CD4-positive, alpha-beta T cell treated with Interleukin-1 beta for 1 hour (primary cell): ENCODE results near the gene CD248.

ENCODE experiments used
- DNase-seq, 2 donors: peaks; one replicate each; pipeline ENCODE4 v3.0.0-alpha.2; 2020 to 2022

Gene CD248

GRCh38 chr11:66339686-66340483, 23.0 kb upstream of the CD248 start:
- no peak for DNase-seq

GRCh38 chr11:66339162-66339675, 22.4 kb upstream of the CD248 start:
- DNase-seq = no peak

GRCh38 chr11:66338276-66339161, 21.7 kb upstream of the CD248 start:
- DNase-seq = no peak

DNA sequence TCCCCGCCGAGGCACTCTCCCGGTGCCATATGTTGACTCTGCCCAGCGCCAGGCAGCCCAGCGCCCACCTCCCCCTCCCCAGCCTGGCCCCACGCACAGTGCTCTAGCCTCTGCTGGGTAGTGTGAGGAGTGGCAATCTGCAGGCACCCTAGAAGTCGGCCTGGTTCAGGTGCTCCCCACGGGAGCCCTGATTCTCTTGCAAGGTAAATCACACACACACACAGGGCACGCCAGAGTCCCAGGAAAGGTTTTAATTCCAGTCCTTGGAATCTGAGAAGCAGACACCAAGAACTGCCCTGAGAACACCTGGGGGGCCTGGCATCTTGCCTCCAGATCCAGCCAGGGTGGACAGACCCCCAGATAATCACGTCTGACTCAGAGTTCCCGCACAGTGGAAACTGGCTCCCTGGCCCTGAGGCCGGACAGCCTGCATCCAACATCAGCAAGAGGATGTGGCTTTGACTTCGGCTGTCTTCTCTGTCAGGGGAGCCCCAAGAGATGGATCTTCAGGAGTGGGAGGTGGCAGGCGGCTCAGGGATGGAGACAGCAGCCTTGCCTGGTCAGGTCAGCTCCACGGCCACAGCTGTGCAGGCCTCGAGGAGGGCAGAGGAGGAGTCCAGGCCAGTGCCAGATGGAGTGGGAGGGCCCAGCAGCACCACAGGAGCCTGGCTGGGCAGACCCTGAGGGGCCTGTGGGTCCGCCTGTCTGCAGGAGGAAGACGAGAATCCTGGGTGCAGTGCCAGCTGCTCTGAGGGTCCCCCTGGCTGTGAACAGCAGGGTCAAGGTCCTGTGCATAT, 20.5 kb upstream of the CD248 start:
- DNase-seq = no peak

DNA sequence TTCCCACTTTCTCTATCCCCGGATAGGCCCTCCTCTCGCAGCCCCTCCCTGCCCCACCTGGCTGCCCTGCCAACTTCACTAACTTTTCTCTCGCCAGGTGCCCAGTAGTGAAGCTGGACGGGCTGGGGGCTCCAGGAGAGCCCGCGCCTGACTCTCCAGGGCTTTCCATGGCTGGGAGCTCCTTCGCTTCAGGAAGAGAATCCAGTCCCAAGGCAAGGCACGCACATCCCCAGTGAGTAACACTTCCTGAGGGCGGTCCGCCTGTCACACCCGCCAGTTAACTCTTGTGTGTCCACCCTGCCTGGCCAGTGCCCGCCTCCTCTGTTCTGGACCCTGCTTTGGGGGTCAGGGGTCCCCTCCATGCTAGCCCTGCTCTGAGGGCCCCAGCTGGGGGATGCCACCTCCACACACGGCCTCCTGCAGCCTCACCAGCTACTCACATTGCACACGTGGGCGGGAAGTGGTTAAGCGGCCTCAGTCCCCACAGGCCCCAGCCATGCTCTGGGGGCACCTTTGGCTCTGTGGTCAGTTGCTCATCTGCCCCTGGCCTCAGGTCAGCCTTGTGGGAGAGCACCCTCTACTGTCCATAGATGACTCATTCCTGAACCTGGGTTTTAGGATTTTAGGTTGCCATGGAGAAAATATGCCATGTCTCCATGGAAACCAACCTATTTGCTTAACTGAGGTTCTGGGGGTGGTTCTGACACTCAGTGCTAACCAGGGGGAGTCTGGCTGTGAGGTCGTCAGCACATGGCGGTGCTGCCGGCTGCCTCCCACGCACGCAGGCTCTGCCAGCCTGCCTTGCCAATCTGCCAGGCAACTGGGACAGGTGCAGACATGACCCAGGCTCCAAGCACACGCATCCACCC, 19.6 kb upstream of the CD248 start, which contains the start of gene RIN1:
Gene RIN1 (minus strand): TSS at position 201 of the 869 bp plus-strand sequence. CDS start 32 bp downstream, at position 169.
- DNase-seq = peak; percentile 54 to 71

GRCh38 chr11:66335531-66336233, 18.8 kb upstream of the CD248 start:
- no peak for DNase-seq

DNA sequence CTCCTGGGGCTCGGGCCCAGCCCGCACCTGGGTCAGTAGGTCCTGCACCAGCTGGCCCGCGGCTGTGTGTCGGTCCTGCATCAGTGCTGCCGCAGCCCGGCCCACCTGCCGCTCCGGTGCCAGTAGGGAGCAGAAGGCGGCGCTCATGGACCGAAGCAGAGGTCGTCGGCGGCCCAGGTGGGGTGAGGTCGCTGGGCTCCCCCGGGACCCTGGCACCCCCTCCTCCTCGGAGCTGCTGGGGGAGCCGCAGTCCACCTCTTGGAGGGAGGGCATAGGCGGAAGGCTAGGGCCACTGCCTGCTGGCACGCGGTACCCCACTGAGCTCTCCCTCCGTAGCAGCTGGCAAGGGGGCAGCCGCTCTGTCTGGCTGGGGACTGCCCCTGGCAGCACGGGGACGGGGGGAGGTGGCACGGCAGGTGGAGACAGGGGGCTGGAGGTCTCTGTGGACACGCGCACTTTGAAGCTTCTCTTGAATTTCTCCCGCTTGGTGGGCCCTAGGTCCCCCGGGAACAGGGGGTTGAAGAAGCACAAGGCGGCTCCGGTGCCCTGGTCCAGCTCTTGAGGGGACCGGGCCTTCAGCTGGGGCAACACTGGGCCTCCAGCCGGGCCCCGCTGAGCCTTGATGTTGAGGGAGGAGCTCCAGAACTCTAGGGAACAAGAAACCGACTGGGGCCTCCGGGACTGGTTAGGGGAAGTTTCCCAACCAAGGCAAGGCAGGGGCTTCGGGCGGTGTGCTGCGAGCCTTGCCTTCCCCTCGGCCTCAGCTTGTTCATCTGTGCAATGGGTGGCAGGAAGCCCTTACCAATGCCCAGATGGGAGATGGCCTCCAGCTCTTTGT, 18.0 kb upstream of the CD248 start:
- DNase-seq = peak in 1 of 2 donors; percentile 27

DNA sequence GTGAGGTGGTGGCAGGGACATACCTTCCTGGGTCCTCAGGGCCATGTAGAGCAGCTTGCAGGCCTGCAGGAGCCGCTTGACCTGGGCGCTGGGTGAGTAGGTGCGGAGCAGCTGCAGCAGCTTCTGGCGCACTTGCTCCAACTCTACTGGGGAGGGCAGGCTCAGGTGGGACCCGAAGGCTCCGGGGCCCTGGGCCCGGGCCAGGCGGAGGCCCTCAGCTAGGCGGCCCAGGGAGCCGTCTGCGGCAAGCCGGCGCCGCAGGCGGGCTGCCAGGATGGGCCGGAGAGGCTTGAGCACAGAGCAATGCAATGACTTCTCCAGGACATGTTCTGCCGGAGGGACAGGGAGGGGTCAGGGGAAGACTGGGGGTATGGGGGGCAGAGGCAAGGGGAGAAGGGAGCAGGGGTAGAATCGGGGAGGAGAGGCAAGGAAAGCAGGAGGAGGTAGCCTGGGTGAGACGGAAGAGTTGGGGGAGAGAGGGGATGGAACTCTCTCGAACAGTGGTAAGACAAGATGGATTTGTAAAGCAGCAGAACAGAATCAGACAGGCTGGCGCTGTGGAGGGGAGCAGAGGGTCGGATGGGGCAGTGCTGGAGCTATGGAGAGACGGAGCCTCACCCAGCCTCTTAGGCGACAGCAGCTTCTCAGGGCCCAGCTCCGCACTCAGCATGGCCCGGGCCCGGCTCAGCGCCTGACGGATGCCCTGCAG, 17.2 kb upstream of the CD248 start:
- no peak for DNase-seq

GRCh38 chr11:66333220-66333877, 16.5 kb upstream of the CD248 start:
- DNase-seq = no peak

DNA sequence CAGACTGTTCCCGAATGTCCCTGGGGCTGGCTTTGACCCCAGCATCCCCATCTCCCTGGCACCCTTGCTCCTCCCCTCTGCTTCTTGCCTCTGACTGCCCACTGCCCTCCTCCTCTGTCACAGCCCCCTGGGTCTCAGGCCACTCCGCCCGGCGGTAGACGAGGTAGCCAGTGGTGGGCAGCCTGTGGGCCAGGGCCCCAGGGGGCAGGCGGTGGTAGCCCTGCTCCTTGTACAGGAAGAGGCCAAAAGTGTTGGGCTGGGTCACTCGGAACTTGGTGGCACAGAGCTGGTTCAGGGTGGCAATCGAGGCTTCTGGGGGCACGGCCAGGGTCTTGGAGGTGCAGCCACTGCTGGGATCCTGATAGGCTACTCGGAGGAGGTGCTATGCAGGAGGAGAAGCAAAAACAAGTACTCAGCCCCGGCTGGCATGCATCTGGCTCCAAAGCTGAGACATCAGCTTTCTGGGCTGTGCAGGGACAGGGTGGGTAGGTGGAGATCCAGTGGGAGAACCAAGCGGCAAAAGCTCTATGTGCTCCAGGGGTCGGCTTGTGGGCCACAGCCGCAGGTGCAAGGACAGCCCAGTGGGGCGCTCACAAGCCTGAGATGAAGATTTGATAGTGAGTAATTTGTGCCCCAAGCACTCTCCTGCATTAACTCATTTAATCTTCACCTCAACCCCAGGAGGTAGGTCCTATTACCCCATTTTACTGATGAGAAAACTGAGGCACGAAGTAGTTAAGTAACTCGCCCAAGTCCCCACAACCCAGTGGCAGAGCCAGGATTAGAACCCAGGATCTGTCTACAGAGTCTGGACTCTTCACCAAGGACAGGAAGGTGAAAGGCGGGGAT, 15.8 kb upstream of the CD248 start:
- no peak for DNase-seq

- DNase-seq = no peak
These were observed 14.9 kb upstream of the CD248 start for GRCh38 chr11:66331542-66332370.

GRCh38 chr11:66330931-66331330, 14.1 kb upstream of the CD248 start:
- DNase-seq = no peak

DNA sequence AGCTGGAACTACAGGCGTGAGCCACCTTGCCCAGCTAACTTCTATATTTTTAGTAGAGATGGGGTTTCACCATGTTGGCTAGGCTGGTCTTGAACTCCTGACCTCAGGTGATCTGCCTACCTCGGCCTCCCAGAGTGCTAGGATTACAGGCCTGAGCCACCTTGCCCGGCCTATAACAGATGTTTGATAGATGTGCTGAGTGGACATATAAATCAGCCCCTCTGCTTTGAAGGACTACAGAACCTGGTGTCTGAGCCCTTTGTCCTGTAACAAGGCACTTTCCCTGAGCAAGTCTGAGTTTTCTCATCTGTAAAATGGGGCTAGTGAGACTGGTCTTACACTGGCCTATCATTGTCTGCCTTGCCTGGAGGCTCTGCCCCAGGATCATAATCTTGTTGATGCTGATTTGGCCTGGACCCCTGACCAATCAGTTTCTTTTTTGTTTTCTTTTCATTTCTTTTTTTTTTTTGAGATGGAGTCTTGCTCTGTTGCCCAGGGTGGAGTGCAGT, 12.4 kb upstream of the CD248 start:
- no peak for DNase-seq

- DNase-seq = peak; percentile 84
These were observed 11.7 kb upstream of the CD248 start for GRCh38 chr11:66328302-66329144.

- peak; percentile 62 to 64 for DNase-seq
These were observed 11.1 kb upstream of the CD248 start for GRCh38 chr11:66328031-66328301.
